GM23248 (cell line): ENCODE data around the gene FAM47B.

Experiments used
- EZH2 ChIP-seq: fragments of 200-600 bp; sonication (generic); IDR thresholded peaks from 2 replicates; pipeline ENCODE4 v1.6.1; 2018; ENCODE audit warnings: antibody characterized with exemption, mild to moderate bottlenecking; ENCODE audit not compliant: insufficient read depth, poor library complexity, severe bottlenecking
- EZH2phosphoT487 ChIP-seq: fragments of 200-600 bp; sonication (generic); IDR thresholded peaks from 2 replicates; pipeline ENCODE4 v1.6.1; 2018; ENCODE audit warnings: antibody characterized with exemption, moderate library complexity, mild to moderate bottlenecking, low read depth; ENCODE audit not compliant: insufficient read depth

- no peak for TF ChIP-seq EZH2
- TF ChIP-seq EZH2phosphoT487 = no peak
Observed at GRCh38 chrX:34903316-34903715, 39.3 kb upstream of the FAM47B start.
